NCI-H2227 treated with DMSO at 0.1 percent for 48 hours (cell line): ENCODE measurements around the gene TBC1D12.

ENCODE experiments used
- DNase-seq: peaks from one replicate; lab custom pipeline; 2025; lab: John Stamatoyannopoulos, UW

Gene TBC1D12

GRCh38 chr10:94407668-94408067, 5.3 kb downstream of the TBC1D12 start:
- DNase-seq: no peak

DNA sequence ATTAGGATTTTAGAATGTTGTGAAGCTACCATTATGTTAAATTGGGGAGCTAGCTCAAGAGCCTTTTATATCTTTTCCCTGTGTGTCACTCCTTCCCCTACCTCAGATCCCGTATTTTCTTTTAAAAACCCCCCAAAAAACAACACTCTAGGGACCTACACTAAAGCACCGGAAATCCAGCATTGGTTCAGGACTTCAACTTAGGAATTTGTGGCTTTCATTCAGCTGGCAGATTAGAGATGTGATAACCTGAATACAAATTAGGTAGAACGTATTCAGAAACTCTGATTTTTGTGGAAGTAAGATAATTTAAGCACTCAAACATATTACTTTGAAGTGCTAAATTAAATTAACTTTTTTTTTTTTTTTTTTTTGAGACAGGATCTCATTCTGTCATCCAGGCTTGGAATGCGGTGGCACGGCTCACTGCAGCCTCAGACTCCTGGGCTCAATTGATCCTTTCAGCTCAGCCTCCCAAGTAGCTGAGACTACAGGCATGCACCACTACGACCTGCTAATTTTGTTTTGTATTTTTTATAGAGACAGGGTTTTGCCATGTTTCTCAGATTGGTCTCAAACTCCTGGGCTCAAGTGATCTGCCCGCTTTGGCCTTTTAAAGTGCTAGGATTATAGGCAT, 6.8 kb downstream of the TBC1D12 start:
- DNase-seq: no peak

GRCh38 chr10:94411304-94411703, 9.0 kb downstream of the TBC1D12 start:
- no peak for DNase-seq

DNA sequence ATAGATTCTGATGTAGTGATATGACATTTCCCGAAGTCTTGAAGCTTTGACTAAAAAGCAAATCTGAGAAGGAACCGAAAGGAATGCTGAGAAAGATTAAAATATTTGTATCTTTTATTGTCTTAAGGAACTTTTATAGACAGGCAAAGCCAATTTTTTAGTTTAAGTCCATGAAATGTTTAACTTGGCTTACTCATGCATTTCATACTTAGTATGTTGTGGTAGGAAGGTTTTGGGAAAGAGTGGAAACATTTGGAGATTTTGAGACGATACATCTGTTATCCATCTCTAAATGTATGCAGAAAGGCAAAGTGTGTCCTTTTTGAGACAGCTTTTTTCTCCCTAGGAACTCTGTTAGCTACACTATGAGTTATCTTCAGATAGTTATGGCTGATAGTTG, 10.1 kb downstream of the TBC1D12 start:
- DNase-seq: no peak

GRCh38 chr10:94413361-94413760, 11.0 kb downstream of the TBC1D12 start:
- DNase-seq: no peak

DNA sequence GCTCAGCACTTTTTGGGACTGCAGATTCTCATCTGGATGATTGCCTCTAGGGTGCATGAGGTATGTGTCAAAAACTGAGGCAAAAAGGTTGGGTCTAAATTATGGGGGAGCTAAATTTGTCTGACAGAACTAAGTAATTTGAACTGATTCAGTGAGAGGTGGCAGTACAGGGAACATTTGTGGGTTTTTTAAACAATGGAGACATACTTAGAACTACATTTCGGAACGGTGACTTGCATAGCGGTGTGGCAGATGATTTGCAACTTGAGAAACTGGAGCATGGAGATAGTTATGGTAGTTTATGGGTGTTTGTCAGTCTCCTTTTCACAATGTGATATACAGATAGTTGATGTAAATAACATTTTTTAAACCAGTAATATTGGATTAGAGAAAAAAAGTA, 14.6 kb downstream of the TBC1D12 start:
- DNase-seq: no peak

- DNase-seq: no peak
Observed at GRCh38 chr10:94417321-94417720, 15.0 kb downstream of the TBC1D12 start.

- no peak for DNase-seq
Observed at GRCh38 chr10:94420516-94420915, 18.2 kb downstream of the TBC1D12 start.

GRCh38 chr10:94420998-94421528, 18.7 kb downstream of the TBC1D12 start:
- no peak for DNase-seq

GRCh38 chr10:94423627-94424026, 21.3 kb downstream of the TBC1D12 start:
- DNase-seq: no peak

GRCh38 chr10:94424714-94425337, 22.5 kb downstream of the TBC1D12 start:
- no peak for DNase-seq

DNA sequence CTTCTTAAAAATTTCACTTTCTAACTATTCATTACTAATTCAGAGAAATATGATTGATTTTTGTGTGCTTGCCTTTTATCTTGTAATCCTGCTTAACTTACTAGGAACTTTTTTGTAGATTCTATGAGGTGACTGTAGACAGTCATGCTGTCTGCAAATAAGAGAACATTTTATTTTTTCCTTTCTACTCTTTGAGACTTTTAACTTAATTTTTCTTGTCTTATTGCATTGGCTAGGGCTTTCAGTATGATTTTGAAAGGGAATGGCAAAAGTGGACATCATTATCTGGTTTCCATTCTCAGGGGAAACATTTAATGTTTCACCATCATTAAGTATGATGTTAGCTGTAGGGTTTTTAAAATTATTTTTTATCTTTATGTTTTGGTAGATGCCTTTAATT, 23.6 kb downstream of the TBC1D12 start:
- DNase-seq: no peak

DNA sequence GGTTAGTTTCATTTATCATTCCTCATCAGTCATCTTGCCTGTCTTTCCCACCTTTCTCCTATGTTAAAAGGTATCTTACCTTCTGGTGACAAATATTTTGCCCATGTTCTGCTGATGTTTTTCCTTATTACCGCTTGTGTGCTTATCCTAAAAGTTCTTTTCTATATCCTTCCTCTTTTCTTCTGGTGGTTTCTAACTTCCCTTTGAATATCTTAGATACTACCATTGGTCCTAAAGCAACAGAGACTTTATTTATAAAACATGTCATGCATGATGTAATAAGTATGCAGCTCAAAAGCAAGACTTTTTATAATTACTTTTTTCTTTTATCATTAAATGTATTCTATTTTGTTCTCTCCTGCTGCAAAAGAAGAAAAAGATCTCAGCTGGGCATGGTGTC, 24.8 kb downstream of the TBC1D12 start:
- no peak for DNase-seq

DNA sequence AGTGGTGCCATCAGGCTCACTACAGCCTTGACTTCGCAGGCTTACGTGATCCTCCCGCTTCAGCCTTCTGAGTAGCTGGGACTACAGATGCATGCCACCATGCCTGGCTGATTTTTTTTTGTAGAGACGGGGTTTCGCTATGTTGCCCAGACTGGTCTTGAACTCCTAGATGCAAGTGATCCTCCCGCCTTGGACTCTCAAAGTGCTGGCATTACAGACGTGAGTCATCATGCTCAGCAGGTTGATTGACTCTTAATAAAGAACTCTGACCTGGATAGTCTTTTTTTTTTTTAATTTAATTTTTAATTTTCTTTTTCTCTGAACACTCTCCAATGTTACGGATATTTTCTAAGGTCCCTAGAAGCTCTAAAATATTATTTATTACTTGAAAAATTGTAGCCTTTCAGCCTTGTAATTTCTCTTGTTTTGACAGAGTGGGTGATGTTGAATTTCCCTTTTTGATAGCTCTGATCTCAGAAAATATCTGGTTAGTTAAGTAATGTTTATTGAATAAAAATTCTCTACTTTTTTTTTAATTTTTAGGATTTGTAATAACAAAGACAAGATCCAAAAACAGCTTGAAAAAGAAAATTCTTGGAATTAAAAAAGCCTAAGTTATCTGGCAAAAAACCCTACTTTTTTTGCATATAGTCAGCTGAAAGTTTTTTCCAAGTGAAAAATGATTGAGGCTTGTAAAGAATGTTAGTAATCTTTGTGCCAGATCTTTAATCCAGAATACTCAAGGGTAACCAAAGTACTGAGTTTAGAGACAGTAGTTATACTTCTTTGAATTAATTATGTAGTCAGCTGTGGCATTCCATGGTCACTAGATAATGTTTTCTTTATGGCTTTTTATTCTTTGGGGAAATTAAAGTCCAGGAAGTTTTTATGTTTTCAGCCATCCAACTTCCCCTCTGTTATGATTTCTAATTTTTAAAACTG, 26.7 kb downstream of the TBC1D12 start:
- DNase-seq: no peak

DNA sequence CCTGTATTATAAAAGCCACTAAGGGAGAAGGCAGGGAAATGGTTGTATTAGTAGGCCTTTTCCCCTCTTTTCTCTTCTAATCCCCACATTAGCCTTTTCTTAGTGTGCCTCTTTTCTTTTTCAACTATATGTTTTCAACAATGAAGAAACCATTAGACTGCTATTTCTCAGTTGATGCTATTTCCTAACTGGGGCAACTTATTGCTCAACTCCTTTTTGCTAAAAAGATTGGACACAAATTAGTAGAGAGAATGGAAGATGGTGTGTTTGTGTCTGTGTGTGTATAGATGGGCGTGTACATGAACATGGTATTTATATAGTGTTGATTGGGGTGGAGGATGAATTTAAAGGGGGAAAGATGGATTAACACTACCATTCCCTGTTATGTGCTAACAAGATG, 28.4 kb downstream of the TBC1D12 start:
- no peak for DNase-seq

DNA sequence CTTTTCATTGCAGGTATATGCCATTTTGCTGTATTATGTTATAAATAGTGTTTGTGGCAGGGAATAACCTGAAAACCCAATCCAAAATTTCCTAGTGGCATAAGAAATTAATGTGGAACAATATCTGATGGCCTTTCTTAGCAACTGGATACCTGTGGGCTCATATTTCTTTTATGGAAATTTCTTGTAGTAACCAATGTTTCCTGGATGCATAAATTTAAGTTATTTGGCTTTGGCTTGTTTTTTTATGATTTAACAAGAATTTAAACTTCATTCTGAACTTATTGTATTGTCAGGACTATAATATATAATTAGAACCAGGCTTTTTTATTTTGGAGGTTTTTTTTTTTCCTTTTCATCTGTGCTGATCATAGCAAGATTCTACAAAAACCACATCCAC, 30.1 kb downstream of the TBC1D12 start:
- no peak for DNase-seq

GRCh38 chr10:94439275-94439861, 37.0 kb downstream of the TBC1D12 start:
- DNase-seq: no peak

DNA sequence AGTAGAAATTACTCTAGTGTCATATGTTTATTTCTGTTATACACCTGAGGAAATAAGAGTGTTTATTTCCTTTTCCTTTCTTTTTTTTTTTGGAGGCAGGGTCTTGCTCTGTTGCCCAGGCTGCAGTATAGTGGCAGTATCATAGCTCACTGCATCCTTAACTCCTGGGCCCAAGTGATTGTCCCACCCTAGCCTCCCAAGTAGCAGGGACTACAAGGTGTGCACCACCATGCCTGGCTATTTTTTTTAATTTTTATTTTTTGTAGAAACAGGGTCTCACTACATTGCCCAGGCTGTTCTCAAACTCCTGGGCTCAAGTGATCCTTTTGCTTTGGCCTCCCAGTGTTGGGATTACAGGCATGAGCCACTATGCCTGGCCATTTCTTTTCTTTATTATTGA, 37.8 kb downstream of the TBC1D12 start:
- DNase-seq: no peak

DNA sequence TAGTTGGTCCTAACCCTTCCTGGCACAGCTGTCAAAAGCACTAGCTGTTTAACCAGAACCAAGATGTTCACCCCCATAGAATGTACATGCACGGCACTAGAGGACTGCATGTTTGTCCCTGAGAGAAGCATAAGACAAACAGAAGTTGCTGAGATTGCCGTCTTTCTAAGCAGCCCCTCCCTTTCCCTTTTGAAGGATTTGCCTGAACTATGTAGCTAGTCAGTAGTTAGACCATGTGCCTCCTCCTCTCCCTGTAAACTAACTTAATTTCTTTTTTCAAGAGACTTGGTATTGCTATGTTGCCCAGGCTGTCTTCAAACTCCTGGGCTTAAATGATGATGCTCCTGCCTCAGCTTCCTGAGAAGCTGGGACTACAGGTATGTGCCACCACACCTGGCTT, 40.7 kb downstream of the TBC1D12 start:
- no peak for DNase-seq

DNA sequence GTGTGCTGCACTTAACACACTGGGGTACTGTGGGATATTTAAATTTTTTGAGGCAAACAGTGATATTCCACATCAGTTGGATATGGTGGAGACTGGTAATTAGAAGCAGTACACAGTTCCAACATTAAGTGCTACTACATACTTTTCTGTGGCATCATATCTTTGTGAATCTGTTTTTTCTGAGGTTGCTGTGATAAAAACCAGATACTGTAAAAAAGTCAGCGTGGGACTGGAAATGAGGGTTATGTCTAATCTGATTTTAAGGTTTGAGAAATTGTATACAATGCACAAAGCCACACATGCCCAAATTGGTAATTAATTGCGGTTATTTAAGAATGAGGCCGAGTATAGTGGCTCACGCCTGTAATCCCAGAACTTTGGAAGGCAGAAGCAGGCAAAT, 41.2 kb downstream of the TBC1D12 start:
- no peak for DNase-seq

DNA sequence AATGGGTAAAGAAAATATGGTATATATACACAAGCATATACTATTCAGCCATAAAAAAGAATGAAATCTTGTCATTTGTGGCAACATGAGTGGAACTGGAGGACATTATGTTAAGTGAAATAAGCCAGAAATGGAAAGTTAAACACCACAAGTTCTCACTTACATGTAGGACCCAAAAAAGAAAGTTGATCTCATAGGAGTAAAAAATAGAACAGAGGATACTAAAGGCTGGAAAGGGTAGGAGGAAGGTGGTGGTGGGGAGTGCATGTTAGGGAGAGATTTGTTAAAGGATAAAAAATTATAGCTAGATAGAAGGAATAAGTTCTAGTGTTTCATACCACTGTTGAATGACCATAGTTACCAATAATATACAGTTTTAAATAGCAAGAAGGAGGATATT, 48.4 kb downstream of the TBC1D12 start:
- DNase-seq: no peak

DNA sequence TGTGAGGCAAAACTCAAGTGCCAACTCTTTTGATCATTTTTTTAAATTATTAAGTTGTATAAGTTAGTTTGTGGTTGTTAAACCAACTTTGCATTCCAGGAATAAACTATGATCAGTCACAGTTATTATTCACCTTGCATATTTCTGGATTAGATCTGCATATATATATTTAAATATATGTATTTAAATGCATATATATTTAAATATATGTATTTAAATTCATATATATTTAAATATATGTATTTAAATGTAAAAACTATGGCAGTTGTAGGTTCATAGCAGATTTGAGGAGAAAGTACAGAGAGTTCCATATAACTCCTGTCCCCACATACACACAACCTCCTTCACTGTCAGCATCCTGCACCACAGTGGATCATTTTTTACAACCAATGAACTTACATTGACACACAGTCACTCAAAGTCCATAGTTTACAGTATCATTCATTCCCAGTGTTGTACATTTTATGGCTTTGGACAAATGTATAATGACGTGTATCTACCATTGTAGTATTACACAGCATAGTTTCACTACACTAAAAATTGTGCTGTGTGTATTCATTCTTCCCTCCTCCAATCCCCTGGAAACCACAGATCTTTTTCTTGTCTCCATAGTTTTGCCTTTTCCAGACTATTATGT, 49.7 kb downstream of the TBC1D12 start:
- DNase-seq: no peak
